HepG2 (cell line): ENCODE results near the gene DENND4C. TPM values are rescaled to one million over a fixed set of nuclear protein-coding genes. Genes with fewer than 3 reads are reported as not detected.

ENCODE experiments used
- ATAC-seq: fragments of 200-7000 bp; cut with Tn5 transposase; 3 replicates; pipeline ENCODE4 v1.9.1; 2020; ENCODE audit warnings: mild to moderate bottlenecking, moderate library complexity
- BruUV-seq: library from RNA; stranded (reverse); fragments of 400-500 nt; replicated peaks from 2 replicates; lab custom pipeline; 2021; lab: Mats Ljungman, UMichigan
- CTCF ChIA-PET: fragments of 300-600 bp; formaldehyde crosslinking; extraction: SDS; loops from one replicate; lab custom pipeline; 2021; ENCODE audit warnings: low total read pairs, inconsistent platforms, low intra/inter-chr PET ratio; lab: Yijun Ruan, JAX
- POLR2A ChIA-PET: fragments of 350-600 bp; sonication (Branson Sonifier 250); formaldehyde crosslinking; loops from one replicate; lab custom pipeline; 2020; ENCODE audit warnings: antibody characterized with exemption, inconsistent platforms; lab: Yijun Ruan, JAX
- DNase-seq: peaks from one replicate; pipeline ENCODE4 v3.0.0-alpha.2; 2015; ENCODE audit warnings: low spot score
- FAIRE-seq: peaks from 3 replicates; lab custom pipeline; 2011; peaks lifted over from hg19 to GRCh38; lab: Jason Lieb, UNC
- H2AFZ ChIP-seq: one replicate; pipeline ENCODE4 v1.6.1; 2011; ENCODE audit warnings: low read length, inconsistent platforms
- H3K27ac ChIP-seq: fragments of 300-600 bp; 3 replicates; pipeline ENCODE4 v1.8.0; 2011; ENCODE audit warnings: mixed run types, mild to moderate bottlenecking, mixed read lengths, low read length, inconsistent platforms; ENCODE audit not compliant: insufficient read depth; ENCODE audit errors: extremely low read length
- H3K27me3 ChIP-seq, 2 experiments: fragments of 200-600 bp in 1 of 2; 2 replicates in 1 of 2; 3 replicates in 1 of 2; pipeline versions ENCODE4 v1.6.0 to v1.8.0; 2011; ENCODE audit warnings: low read length in 2 of 2, mild to moderate bottlenecking in 2 of 2, moderate library complexity in 2 of 2, inconsistent platforms in 1 of 2; ENCODE audit not compliant: insufficient read depth in 2 of 2, control insufficient read depth in 1 of 2
- H3K36me3 ChIP-seq, 2 experiments: fragments of 200-600 bp in 1 of 2; replicated peaks in 1 of 2; 2 replicates in 1 of 2; 3 replicates in 1 of 2; pipeline versions ENCODE4 v1.5.1 to v1.8.0; 2011; ENCODE audit warnings: low read length in 2 of 2, inconsistent platforms in 1 of 2; ENCODE audit not compliant: insufficient read depth in 2 of 2, control insufficient read depth in 1 of 2
- H3K4me1 ChIP-seq: 2 replicates; pipeline ENCODE4 v1.5.1; 2012; ENCODE audit warnings: low read length, inconsistent platforms; ENCODE audit not compliant: insufficient read depth
- H3K4me2 ChIP-seq: 2 replicates; pipeline ENCODE4 v1.6.0; 2011; ENCODE audit warnings: low read depth, low read length, inconsistent platforms
- H3K4me3 ChIP-seq, 3 experiments: fragments of 200-600 bp in 1 of 3; sonication (generic), shearing (Covaris generic) in 1 of 3; replicated peaks in 1 of 3; 2 replicates each; pipeline ENCODE4 v1.5.1; 2011 to 2016; ENCODE audit warnings: low read length in 3 of 3, inconsistent platforms in 2 of 3, low read depth in 2 of 3, mild to moderate bottlenecking in 2 of 3, control low read depth in 1 of 3, mixed read lengths in 1 of 3; ENCODE audit not compliant: insufficient read depth in 1 of 3
- H3K79me2 ChIP-seq: one replicate; pipeline ENCODE4 v1.6.1; 2011; ENCODE audit warnings: low read length, inconsistent platforms; ENCODE audit not compliant: insufficient read depth
- H3K9ac ChIP-seq: 2 replicates; pipeline ENCODE4 v1.6.0; 2011; ENCODE audit warnings: mild to moderate bottlenecking, low read depth, low read length, inconsistent platforms; ENCODE audit not compliant: insufficient read depth
- H3K9me3 ChIP-seq: 2 replicates; pipeline ENCODE4 v1.5.1; 2012; ENCODE audit warnings: mild to moderate bottlenecking, low read length
- H4K20me1 ChIP-seq: 2 replicates; pipeline ENCODE4 v1.6.0; 2011; ENCODE audit warnings: inconsistent platforms, mild to moderate bottlenecking, low read length, moderate library complexity; ENCODE audit not compliant: insufficient read depth
- CHD4 ChIP-seq: fragments of 200-600 bp; sonication (generic); IDR thresholded peaks from 2 replicates; pipeline ENCODE4 v1.7.0; 2017; ENCODE audit warnings: mild to moderate bottlenecking, low read length, borderline replicate concordance
- RARA ChIP-seq: IDR thresholded peaks from 2 replicates; pipeline ENCODE4 v1.6.1; 2016; ENCODE audit warnings: missing genetic modification reagents, missing compliant biosample characterization
- ZBTB2 ChIP-seq: sonication (generic); formaldehyde crosslinking; IDR thresholded peaks from 2 replicates; pipeline ENCODE4 v1.8.0; 2022; ENCODE audit warnings: low read depth, missing genetic modification reagents
- ZBTB20 ChIP-seq: sonication (generic); formaldehyde crosslinking; IDR thresholded peaks from 2 replicates; pipeline ENCODE4 v1.8.1; 2023; ENCODE audit warnings: missing genetic modification reagents, low read depth, mild to moderate bottlenecking, borderline replicate concordance
- ZNF432 ChIP-seq: sonication (generic); formaldehyde crosslinking; IDR thresholded peaks from 2 replicates; pipeline ENCODE4 v1.5.0; 2020; ENCODE audit warnings: missing genetic modification reagents, mild to moderate bottlenecking, borderline replicate concordance
- WGBS: methylation state at CpG from one replicate; pipeline ENCODE4 v1.1.6; 2017; ENCODE audit warnings: low lambda C conversion rate; 5-methylcytosine and 5-hydroxymethylcytosine counted together
- in situ Hi-C: cut with HindIII; loops from 2 replicates; pipeline ENCODE4 v1.10.0; 2017; ENCODE audit warnings: low pct_unique_long_range_greater_than_20kb; ENCODE audit not compliant: extremely low pct_ligation_motif_present
- intact Hi-C: fragments of 100-400 bp; cut with micrococcal nuclease; formaldehyde crosslinking; loops from one replicate; pipeline ENCODE4 v1.10.0; 2022; ENCODE audit not compliant: unreplicated experiment
- polyA plus RNA-seq, 8 experiments: library from polyadenylated mRNA; depleted of rRNA in 3 of 8; stranded (reverse) in 7 of 8; unstranded in 1 of 8; fragments of >200 nt; fragmentation: Illumina TruSeq in 4 of 8; extraction: Trizol in 4 of 8; gene quantifications; 2 replicates each; pipeline versions ENCODE4 v1.2.1 to v1.2.3, GENCODE V29; 2011 to 2016; ENCODE audit warnings: low read depth in 4 of 8, missing spikeins in 1 of 8, mixed read lengths in 1 of 8; ENCODE audit not compliant: insufficient read depth in 1 of 8
- total RNA-seq, 5 experiments: library from RNA; depleted of rRNA; stranded (reverse); fragments of >200 nt; fragmentation: Illumina TruSeq; extraction: Trizol; gene quantifications; 2 replicates each; pipeline ENCODE4 v1.2.3, GENCODE V29; 2016; ENCODE audit warnings: low read depth in 1 of 5
- TF ChIP-seq, protein P1 (sequence below): IDR thresholded peaks from 2 replicates; pipeline ENCODE4 v1.6.1; 2012; ENCODE audit warnings: low read depth, low read length, improper control_type of control experiment
- TF ChIP-seq, protein P2 (sequence below): sonication (generic); formaldehyde crosslinking; IDR thresholded peaks from 2 replicates; pipeline ENCODE4 v1.5.0; 2020; ENCODE audit warnings: mild to moderate bottlenecking, missing genetic modification reagents
- TF ChIP-seq, protein P3 (sequence below): sonication (generic); formaldehyde crosslinking; IDR thresholded peaks from 2 replicates; pipeline ENCODE4 v1.5.1; 2020; ENCODE audit warnings: missing genetic modification reagents, mild to moderate bottlenecking, borderline replicate concordance

DENND4C gene
- total and polyA plus RNA-seq, 2 of the 13 experiments (the other 11 are each of a cell fraction or from before 2014, with no cell fraction given): 19.1 to 27.2 TPM

DNA sequence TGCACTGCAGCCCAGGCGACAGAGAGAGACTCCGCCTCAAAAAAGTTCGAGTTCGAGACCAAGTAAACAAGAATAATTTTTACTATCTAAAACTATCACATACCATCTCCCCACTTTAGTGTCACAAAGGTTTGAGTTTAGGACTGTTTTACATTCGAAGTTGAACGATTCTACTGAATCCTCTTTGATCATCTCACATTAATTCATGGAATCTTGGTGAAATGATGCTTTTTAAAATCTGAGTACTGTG is 150.3 kb downstream of the DENND4C start:
- Histone ChIP-seq H3K27me3 (no peaks in the 10 kb centered on the region; a peak in 1 of 5 replicates), H3K4me1 (peaks cover 31% of the 10 kb centered on the region), H3K4me3 (peak overlapping the region; percentile 73 to 98 (median 93)), H3K79me2 (peaks cover 32% of the 10 kb centered on the region), H3K4me2 (peak overlapping the region; percentile 80), H3K36me3 (peaks cover 6 to 34% of the 10 kb centered on the region in 2 experiments), H4K20me1 (peaks cover 32% of the 10 kb centered on the region), H2AFZ (no peak overlapping the region), H3K9me3 (no peaks in the 10 kb centered on the region), H3K27ac (peak overlapping the region; percentile 91), H3K9ac (peak overlapping the region; percentile 98)
- no peak for DNase-seq
- under 1% methylated on average over 6 of the region's 6 CpGs for WGBS
- in situ Hi-C loops: no loop called here
- ATAC-seq: no peak; the same call in 2 of the 3 replicates
- CTCF ChIA-PET: no interaction called here
- no TSS peak for BruUV-seq
- intact Hi-C loops: loop anchor here (1.0 kb wide), 2 partner anchors 28 to 76 kb away; no protein-coding TSS in a partner anchor
- FAIRE-seq: no peak
- POLR2A ChIA-PET: interaction anchor here (0.9 to 2.3 kb wide), 4 partner anchors 10 to 229 kb away, joined by 3 to 10 read pairs (median 7); partner anchors contain the start of genes ACER2 and DENND4C
- no peak for TF ChIP-seq ZBTB2 (CRISPR knock-in tag)
- TF ChIP-seq ZBTB20 (CRISPR knock-in tag): 0 out of 2 replicates have a peak, but pooled peaks have one; percentile 4
- TF ChIP-seq, protein P1, sequence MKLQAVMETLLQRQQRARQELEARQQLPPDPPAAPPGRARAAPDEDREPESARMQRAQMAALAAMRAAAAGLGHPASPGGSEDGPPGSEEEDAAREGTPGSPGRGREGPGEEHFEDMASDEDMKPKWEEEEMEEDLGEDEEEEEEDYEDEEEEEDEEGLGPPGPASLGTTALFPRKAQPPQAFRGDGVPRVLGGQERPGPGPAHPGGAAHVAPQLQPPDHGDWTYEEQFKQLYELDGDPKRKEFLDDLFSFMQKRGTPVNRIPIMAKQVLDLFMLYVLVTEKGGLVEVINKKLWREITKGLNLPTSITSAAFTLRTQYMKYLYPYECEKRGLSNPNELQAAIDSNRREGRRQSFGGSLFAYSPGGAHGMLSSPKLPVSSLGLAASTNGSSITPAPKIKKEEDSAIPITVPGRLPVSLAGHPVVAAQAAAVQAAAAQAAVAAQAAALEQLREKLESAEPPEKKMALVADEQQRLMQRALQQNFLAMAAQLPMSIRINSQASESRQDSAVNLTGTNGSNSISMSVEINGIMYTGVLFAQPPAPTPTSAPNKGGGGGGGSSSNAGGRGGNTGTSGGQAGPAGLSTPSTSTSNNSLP: no peak
- TF ChIP-seq, protein P2, sequence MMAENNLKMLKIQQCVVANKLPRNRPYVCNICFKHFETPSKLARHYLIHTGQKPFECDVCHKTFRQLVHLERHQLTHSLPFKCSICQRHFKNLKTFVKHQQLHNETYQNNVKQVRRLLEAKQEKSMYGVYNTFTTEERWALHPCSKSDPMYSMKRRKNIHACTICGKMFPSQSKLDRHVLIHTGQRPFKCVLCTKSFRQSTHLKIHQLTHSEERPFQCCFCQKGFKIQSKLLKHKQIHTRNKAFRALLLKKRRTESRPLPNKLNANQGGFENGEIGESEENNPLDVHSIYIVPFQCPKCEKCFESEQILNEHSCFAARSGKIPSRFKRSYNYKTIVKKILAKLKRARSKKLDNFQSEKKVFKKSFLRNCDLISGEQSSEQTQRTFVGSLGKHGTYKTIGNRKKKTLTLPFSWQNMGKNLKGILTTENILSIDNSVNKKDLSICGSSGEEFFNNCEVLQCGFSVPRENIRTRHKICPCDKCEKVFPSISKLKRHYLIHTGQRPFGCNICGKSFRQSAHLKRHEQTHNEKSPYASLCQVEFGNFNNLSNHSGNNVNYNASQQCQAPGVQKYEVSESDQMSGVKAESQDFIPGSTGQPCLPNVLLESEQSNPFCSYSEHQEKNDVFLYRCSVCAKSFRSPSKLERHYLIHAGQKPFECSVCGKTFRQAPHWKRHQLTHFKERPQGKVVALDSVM (CRISPR knock-in tag): no peak
- TF ChIP-seq RARA (CRISPR knock-in tag): no peak
- TF ChIP-seq ZNF432: 0 out of 2 replicates have a peak, but pooled peaks have one; percentile 12
- 0 out of 2 replicates have a peak, but pooled peaks have one; percentile 18 for TF ChIP-seq CHD4
- TF ChIP-seq, protein P3, sequence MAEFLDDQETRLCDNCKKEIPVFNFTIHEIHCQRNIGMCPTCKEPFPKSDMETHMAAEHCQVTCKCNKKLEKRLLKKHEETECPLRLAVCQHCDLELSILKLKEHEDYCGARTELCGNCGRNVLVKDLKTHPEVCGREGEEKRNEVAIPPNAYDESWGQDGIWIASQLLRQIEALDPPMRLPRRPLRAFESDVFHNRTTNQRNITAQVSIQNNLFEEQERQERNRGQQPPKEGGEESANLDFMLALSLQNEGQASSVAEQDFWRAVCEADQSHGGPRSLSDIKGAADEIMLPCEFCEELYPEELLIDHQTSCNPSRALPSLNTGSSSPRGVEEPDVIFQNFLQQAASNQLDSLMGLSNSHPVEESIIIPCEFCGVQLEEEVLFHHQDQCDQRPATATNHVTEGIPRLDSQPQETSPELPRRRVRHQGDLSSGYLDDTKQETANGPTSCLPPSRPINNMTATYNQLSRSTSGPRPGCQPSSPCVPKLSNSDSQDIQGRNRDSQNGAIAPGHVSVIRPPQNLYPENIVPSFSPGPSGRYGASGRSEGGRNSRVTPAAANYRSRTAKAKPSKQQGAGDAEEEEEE (CRISPR knock-in tag): no peak
